Subcutaneous abdominal adipose tissue (tissue), 5 donors: ENCODE data around the gene L1CAM.

Experiments
- H3K27ac ChIP-seq: one replicate; pipeline ENCODE4 v1.7.0; 2013; ENCODE audit warnings: low read depth, mild to moderate bottlenecking, inconsistent platforms, low read length, moderate library complexity
- H3K27me3 ChIP-seq, 5 donors: one replicate each; pipeline ENCODE4 v1.7.0; 2013; ENCODE audit warnings: low read length in 5 of 5, inconsistent platforms in 1 of 5; ENCODE audit not compliant: control insufficient read depth in 5 of 5, insufficient read depth in 4 of 5
- H3K36me3 ChIP-seq, 5 donors: one replicate each; pipeline ENCODE4 v1.7.0; 2013; ENCODE audit warnings: low read length in 5 of 5; ENCODE audit not compliant: control insufficient read depth in 5 of 5, insufficient read depth in 5 of 5
- H3K4me1 ChIP-seq, 5 donors: one replicate each; pipeline ENCODE4 v1.7.0; 2013; ENCODE audit warnings: low read length in 5 of 5, mild to moderate bottlenecking in 3 of 5, moderate library complexity in 1 of 5; ENCODE audit not compliant: control insufficient read depth in 5 of 5, insufficient read depth in 5 of 5
- H3K4me3 ChIP-seq, 5 donors: one replicate each; pipeline ENCODE4 v1.7.0; 2013; ENCODE audit warnings: low read length in 5 of 5, low read depth in 1 of 5
- H3K9ac ChIP-seq, 5 donors: one replicate each; pipeline ENCODE4 v1.7.0; 2013; ENCODE audit warnings: low read length in 5 of 5, mild to moderate bottlenecking in 4 of 5, moderate library complexity in 3 of 5
- H3K9me3 ChIP-seq, 5 donors: one replicate each; pipeline ENCODE4 v1.7.0; 2013; ENCODE audit warnings: low read length in 5 of 5; ENCODE audit not compliant: control insufficient read depth in 5 of 5
- donor health status: healthy.
- donor health status: healthy.
- donor health status: healthy.
- donor health status: healthy.
- donor health status: healthy.

Gene L1CAM

DNA sequence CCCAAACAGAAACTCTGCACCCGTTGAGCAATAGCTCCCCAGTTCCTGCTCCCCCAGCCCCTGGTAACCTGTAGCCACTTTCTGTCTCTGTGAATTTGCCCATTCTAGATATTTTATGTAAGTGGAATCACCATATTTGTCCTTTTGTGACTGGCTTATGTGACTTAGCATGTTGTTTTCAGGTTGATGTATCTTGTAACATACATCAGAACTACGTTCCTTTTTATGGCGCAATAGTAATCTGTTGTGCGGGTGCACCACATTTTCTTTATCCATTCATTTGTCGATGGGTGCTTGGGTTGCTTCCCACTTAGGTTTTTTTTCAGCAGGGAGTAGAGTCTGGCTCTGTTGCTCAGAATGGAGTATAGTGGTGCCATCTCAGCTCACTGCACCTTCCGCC lies 49.1 kb downstream of the L1CAM start:
- no peaks in the 10 kb centered on the region for H3K36me3 ChIP-seq
- no peaks in the 10 kb centered on the region for H3K4me1 ChIP-seq
- peaks cover 6 to 25% (median 19%) of the 10 kb centered on the region in 5 donors for H3K27me3 ChIP-seq
- no peak overlapping the region for H3K9ac ChIP-seq
- H3K9me3 ChIP-seq, result peaks cover 0 to 10% (median 0%) of the 10 kb centered on the region in 5 donors
- no peak overlapping the region for H3K27ac ChIP-seq
- no peak overlapping the region for H3K4me3 ChIP-seq

DNA sequence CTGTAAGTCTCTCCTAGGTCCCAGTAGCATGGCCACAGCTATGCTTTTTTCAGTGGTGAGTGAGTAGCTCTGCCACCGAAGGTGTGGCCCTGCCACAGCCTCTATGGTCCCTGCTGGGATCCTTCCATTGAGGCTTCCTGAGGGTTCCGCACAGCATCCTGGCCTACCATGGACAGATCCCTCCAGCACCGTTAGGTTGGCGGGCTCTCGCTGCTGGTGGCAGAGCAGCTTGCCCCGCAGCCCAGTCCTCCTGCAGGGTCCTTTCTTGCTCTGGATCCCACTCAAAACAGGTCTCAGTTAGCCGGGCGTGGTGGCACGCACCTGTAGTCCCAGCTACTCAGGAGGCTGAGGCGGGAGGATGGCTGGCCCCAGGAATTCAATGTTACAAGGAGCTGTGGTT lies 53.2 kb downstream of the L1CAM start:
- H3K4me1 ChIP-seq, result peaks cover 0 to 17% (median 6%) of the 10 kb centered on the region in 5 donors
- H3K27me3 ChIP-seq, result peaks cover 17 to 50% (median 39%) of the 10 kb centered on the region in 5 donors
- no peak overlapping the region for H3K9ac ChIP-seq
- H3K27ac ChIP-seq, result no peak overlapping the region
- peaks cover 0 to 10% (median 2%) of the 10 kb centered on the region in 5 donors for H3K9me3 ChIP-seq
- no peaks in the 10 kb centered on the region for H3K36me3 ChIP-seq
- no peak overlapping the region for H3K4me3 ChIP-seq

DNA sequence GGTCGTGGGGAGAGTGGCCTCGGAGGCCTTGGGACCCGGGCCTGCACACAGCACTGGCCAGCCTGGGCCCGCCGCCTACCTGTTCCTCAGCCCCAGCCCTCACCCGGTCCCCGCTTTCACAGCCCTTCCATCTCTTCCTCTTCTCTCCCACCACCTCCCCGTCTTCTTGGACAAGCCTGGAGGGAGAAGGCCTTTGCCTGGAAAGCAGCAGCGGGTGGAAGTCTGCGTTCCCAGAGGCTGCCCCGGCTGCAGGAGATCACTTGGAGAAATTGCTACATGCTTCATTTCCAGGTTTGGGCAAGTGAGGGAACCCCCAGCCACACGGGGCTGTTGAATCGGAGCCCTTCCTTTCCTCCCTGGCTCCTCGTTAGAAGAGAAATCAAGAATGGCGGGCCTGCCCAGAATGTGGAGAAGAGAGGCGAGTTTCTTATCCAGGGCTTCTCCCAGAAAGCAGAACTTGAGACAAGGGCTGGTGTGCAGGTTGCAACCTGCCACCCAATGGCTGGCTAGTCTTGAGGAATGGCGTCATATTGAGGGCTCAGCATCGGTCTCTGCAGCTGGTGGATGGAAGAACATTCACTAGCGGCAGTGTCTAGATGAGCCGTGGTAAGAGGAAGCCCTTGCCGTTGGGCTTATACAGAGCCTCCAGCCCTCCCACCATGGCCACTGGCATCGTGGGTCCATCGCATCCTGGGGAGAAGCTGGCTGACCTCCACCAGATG lies 54.4 kb downstream of the L1CAM start:
- peaks cover 0 to 10% (median 2%) of the 10 kb centered on the region in 5 donors for H3K9me3 ChIP-seq
- H3K9ac ChIP-seq, result no peak overlapping the region
- H3K4me3 ChIP-seq, result no peak overlapping the region
- H3K27me3 ChIP-seq, result peaks cover 17 to 56% (median 39%) of the 10 kb centered on the region in 5 donors
- peaks cover 0 to 17% (median 6%) of the 10 kb centered on the region in 5 donors for H3K4me1 ChIP-seq
- no peaks in the 10 kb centered on the region for H3K36me3 ChIP-seq
- no peak overlapping the region for H3K27ac ChIP-seq

DNA sequence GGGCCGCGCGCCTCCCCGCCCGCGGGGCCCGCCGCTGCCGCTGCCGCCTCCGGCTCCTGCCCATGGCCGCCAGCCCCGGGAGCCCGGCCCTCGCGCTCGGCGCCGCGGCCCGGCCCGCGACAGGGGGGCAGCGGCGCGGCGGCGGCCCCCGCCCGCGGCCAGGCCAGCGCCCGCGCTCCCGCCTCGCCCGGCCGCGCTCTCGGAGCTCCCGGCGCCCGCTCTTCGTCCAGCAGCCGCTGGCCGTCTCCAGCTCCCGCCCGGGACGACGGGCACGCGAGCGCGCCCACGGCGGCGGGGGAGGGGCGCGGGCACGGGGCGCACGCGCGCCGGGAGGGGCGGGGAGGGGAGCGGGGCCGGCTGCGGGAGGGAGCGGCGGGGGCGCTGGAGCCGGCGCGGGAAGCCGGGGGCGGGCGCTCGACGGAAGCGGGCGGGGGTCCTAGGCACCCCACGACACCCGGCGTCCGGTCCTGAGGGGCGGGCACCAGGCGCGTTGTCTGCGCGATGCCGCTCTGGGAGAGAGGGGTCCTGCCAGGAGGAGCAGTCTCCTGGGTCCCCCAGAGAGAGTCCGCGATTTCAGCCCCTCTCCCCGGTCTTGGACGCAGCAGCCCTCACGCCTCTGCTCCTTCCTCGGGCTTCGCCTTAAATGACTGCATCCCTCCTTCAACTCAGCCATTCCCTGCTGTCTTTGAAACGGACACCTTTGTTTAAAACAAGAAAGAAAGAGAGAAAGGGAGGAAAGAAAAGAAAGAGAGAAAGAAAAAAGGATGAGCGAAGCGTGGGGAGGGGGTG lies 55.1 kb downstream of the L1CAM start:
- H3K27me3 ChIP-seq, result peaks cover 17 to 56% (median 40%) of the 10 kb centered on the region in 5 donors
- H3K36me3 ChIP-seq, result no peaks in the 10 kb centered on the region
- no peak overlapping the region for H3K9ac ChIP-seq
- no peak overlapping the region for H3K27ac ChIP-seq
- H3K9me3 ChIP-seq, result peaks cover 0 to 10% (median 2%) of the 10 kb centered on the region in 5 donors
- H3K4me3 ChIP-seq, result no peak overlapping the region
- peaks cover 0 to 17% (median 6%) of the 10 kb centered on the region in 5 donors for H3K4me1 ChIP-seq

DNA sequence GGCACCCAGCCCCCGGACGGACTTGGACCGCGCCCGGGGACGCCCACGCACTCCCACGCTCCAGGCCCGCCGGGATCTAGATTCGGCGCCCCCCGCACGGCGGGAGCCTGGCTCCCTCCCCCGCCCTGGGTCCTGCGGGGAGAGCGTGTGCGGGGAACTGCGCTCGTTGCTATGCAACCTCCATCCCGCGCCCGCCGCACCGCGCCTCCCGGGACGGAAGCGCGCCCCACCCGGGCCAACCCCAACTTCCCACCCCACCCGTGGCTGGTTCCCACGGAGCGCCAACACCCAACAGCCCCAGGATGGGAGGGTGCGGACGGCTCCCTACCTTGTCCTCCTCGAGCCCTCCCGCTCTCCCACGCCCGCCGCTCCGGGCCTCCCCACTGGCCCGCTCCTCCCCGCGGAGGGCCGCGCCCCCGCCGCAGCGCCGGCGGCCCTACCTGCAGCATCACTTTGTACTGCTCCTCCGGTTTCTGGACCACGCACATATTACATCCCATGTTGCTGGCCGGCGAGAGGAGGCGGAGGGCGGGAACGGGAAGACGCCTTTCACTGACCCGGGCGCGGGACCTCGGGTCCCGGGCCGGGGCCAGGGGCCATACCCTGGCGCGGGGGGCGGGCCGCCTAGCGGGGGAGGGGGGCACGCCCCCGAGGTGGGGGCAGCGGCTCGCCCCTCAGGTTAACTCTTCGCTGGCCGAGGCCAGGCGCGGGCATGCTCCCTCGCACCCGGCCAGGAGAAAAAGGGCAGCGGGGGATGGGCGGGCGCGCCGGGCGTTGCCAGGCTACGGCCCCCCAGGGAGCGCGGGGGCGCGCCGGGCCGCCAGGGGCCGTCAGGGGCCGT lies 56.0 kb downstream of the L1CAM start, which contains the start of gene PDZD4:
TSS of gene PDZD4 (minus strand) at position 746 of the 841 bp plus-strand sequence. CDS start at position 500, 246 bp downstream.
- H3K9ac ChIP-seq, result no peak within 1 kb of the TSS
- peak within 1 kb of the TSS in 3 of 5 donors; percentile 23 to 33 (median 28) for H3K4me3 ChIP-seq
- peaks cover 0 to 10% (median 2%) of the 10 kb centered on the region in 5 donors for H3K9me3 ChIP-seq
- no peaks in the 10 kb centered on the region for H3K36me3 ChIP-seq
- peaks cover 0 to 17% (median 6%) of the 10 kb centered on the region in 5 donors for H3K4me1 ChIP-seq
- no peak within 1 kb of the TSS for H3K27ac ChIP-seq
- H3K27me3 ChIP-seq, result peaks cover 23 to 62% (median 47%) of the 10 kb centered on the region in 5 donors

DNA sequence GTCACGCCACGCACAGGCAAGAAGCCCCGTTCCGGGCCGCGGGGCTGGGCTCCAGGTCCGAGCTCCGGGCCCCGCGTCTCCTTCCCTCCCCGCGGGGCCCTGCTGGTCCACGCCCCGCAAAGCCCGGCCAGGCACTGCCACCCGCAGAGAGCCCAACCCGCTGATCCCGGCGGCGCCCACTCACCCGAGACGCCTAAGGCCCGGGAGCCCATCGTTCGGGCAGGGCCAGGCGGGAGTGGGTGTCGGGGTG lies 56.5 kb downstream of the L1CAM start:
- H3K9ac ChIP-seq, result no peak overlapping the region
- no peak overlapping the region for H3K27ac ChIP-seq
- peaks cover 0 to 7% (median 2%) of the 10 kb centered on the region in 5 donors for H3K9me3 ChIP-seq
- peaks cover 26 to 67% (median 49%) of the 10 kb centered on the region in 5 donors for H3K27me3 ChIP-seq
- H3K4me3 ChIP-seq, result peak overlapping the region in 2 of 5 donors; percentile 28 to 33
- H3K4me1 ChIP-seq, result peaks cover 0 to 17% (median 6%) of the 10 kb centered on the region in 5 donors
- no peaks in the 10 kb centered on the region for H3K36me3 ChIP-seq

DNA sequence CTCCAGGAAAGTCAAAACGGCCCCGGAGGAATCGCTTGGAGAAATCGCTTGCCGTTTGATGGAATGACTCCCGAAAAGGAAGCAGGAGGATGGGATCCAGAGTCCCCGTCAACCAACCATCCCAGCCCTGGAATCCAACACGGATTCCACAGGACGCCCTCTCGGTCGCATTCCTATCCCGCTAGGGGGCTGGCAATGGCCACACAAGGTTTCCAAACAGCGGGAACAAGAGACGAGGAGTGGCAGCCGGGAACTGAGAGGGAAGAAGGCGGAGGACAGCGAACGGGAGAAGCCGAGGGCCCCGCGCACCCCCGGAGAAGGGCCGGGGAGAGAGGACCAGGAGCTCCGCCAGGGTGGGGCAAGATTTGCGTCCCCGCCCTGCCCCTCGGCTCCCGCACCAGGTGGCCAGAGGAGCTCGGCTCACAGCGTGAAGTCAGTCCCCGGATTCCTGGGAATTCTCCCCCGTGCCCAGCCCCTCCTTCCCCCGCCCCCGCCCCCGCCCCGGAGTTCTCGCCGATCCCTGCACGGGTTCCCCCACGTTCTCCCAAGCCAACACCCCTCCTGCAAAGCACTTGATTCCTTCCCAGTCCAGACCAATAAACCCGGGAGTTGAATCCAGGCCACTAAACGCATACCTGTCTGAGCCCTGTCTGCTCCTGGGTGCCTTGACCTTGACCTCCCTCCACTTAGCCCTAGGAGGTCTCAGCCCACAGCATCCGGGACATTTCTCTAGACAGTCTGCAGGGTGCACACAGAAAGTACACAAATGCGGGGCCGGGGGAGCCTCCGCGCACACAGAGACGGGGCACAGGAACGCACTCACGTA lies 57.0 kb downstream of the L1CAM start:
- H3K4me3 ChIP-seq, result peak overlapping the region in 2 of 5 donors; percentile 28 to 33
- no peak overlapping the region for H3K27ac ChIP-seq
- peaks cover 0 to 17% (median 6%) of the 10 kb centered on the region in 5 donors for H3K4me1 ChIP-seq
- no peak overlapping the region for H3K9ac ChIP-seq
- H3K27me3 ChIP-seq, result peaks cover 29 to 72% (median 52%) of the 10 kb centered on the region in 5 donors
- H3K9me3 ChIP-seq, result peaks cover 0 to 5% (median 2%) of the 10 kb centered on the region in 5 donors
- H3K36me3 ChIP-seq, result no peaks in the 10 kb centered on the region

DNA sequence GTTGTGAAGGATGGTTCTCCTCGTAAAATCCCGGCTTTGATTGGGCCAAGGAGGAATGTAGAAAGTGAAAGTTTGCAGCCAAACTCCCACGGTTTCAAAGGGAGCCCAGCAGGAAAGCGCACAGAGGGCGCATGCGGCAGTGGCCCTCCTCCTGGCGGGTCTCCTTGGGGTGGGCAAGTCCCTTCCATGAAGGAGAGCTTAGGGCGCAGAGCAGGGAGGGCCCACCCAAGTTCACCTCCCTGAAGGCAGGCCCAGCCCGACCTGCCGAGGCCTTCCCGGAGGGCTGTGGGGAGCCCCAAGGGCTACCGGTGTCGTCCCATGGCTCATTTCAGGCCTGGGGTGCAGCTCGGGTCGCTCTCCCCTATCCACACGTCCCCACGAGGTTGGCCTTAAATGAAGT lies 57.7 kb downstream of the L1CAM start:
- Histone ChIP-seq H3K36me3 (no peaks in the 10 kb centered on the region), H3K4me3 (peak overlapping the region in 1 of 5 donors; percentile 21), H3K27ac (no peak overlapping the region), H3K27me3 (peaks cover 29 to 72% (median 55%) of the 10 kb centered on the region in 5 donors), H3K9me3 (peaks cover 0 to 5% (median 2%) of the 10 kb centered on the region in 5 donors), H3K4me1 (peaks cover 0 to 17% (median 6%) of the 10 kb centered on the region in 5 donors), H3K9ac (no peak overlapping the region)

DNA sequence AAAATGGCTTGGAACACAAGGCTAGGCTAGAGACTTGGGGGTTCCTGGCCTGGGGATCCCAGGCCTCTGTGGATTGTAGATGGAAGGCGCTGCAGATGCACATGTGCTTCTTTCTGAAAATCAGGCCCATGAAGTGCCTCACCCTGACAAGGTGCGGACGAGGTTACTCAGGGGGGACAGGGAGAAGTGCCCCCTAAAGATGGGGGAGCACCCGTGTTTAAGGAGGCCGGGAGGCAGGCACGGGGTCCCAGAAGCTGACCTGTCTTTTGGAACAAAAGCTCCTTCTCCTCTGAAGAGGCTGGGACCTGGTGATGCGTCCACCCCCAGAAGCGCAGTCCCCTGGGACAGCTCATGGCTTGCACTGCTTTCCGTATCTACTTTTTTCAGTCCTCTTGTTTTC lies 58.1 kb downstream of the L1CAM start:
- H3K27ac ChIP-seq, result no peak overlapping the region
- H3K4me1 ChIP-seq, result peaks cover 0 to 17% (median 6%) of the 10 kb centered on the region in 5 donors
- H3K27me3 ChIP-seq, result peaks cover 29 to 68% (median 54%) of the 10 kb centered on the region in 5 donors
- no peaks in the 10 kb centered on the region for H3K36me3 ChIP-seq
- H3K9ac ChIP-seq, result no peak overlapping the region
- H3K9me3 ChIP-seq, result peaks cover 0 to 5% (median 2%) of the 10 kb centered on the region in 5 donors
- no peak overlapping the region for H3K4me3 ChIP-seq
